ENCODE measurements around the gene HCRTR1. TPM values are rescaled to one million over a fixed set of nuclear protein-coding genes. Genes with fewer than 3 reads are reported as not detected.

HCRTR1 gene
- total RNA-seq, 8 experiments from 2014 or later: 0.11 to 0.91 (median 0.27) TPM; not detected in 1

GRCh38 chr1:31655104-31655503 is 37.6 kb downstream of the HCRTR1 start:
- ATAC-seq (replicated peaks in 6 of 8): no peak
- no peak overlapping the region for H3K27ac ChIP-seq
- in situ Hi-C loops (cut with MboI; ENCODE audit: low pct_unique_long_range_greater_than_20kb in 2 of 9, low sequenced_read_pairs in 9 of 9, unreplicated experiment in 9 of 9): loop anchor here in 4 of 9 experiments (25.0 kb wide), 3 partner anchors 107 to 307 kb away; partner anchors contain the start of gene ADGRB2 (in 1 of the 4)
- H3K4me1 ChIP-seq (replicated peaks in 1 of 2): peaks cover 31% of the 10 kb centered on the region in 2 donors
- H3K4me3 ChIP-seq: no peak overlapping the region
- WGBS, 10 experiments: 92 to 100% (median 100%) methylated on average over 1 to 5 of the region's 6 CpGs; no CpG with 5 or more reads in 5 of the 10 experiments

GRCh38 chr1:31655756-31656155 is 38.3 kb downstream of the HCRTR1 start:
- in situ Hi-C loops (cut with MboI; ENCODE audit: low pct_unique_long_range_greater_than_20kb in 2 of 9, low sequenced_read_pairs in 9 of 9, unreplicated experiment in 9 of 9): loop anchor here in 4 of 9 experiments (25.0 kb wide), 3 partner anchors 107 to 307 kb away; partner anchors contain the start of gene ADGRB2 (in 1 of the 4)
- peaks cover 31% of the 10 kb centered on the region in 2 donors for H3K4me1 ChIP-seq (replicated peaks in 1 of 2)
- no peak overlapping the region for H3K27ac ChIP-seq
- no peak for ATAC-seq (replicated peaks in 6 of 8)
- 50 to 100% (median 85%) methylated on average over 1 to 4 of the region's 4 CpGs; no CpG with 5 or more reads in 1 of the 10 experiments for WGBS, 10 experiments
- no peak overlapping the region for H3K4me3 ChIP-seq

GRCh38 chr1:31657020-31657804 is 39.7 kb downstream of the HCRTR1 start:
- in situ Hi-C loops (cut with MboI; ENCODE audit: low pct_unique_long_range_greater_than_20kb in 2 of 9, low sequenced_read_pairs in 9 of 9, unreplicated experiment in 9 of 9): loop anchor here in 4 of 9 experiments (25.0 kb wide), 3 partner anchors 105 to 305 kb away; partner anchors contain the start of gene ADGRB2 (in 1 of the 4)
- Histone ChIP-seq H3K27ac (no peak overlapping the region), H3K4me3 (no peak overlapping the region), H3K4me1 (replicated peaks in 1 of 2) (peaks cover 31% of the 10 kb centered on the region in 2 donors)
- ATAC-seq (replicated peaks in 6 of 8): no peak
- 72 to 100% (median 83%) methylated on average over 1 to 13 of the region's 14 CpGs; no CpG with 5 or more reads in 5 of the 10 experiments for WGBS, 10 experiments

- in situ Hi-C loops (cut with MboI; ENCODE audit: low pct_unique_long_range_greater_than_20kb in 2 of 9, low sequenced_read_pairs in 9 of 9, unreplicated experiment in 9 of 9): loop anchor here in 4 of 9 experiments (25.0 kb wide), 3 partner anchors 104 to 304 kb away; partner anchors contain the start of gene ADGRB2 (in 1 of the 4)
Observed at GRCh38 chr1:31657972-31658510, 40.6 kb downstream of the HCRTR1 start.

GRCh38 chr1:31658721-31659120 is 41.2 kb downstream of the HCRTR1 start:
- Histone ChIP-seq H3K4me1 (replicated peaks in 1 of 2) (peaks cover 22 to 25% of the 10 kb centered on the region in 2 donors), H3K27ac (no peak overlapping the region), H3K4me3 (no peak overlapping the region)
- in situ Hi-C loops (cut with MboI; ENCODE audit: low pct_unique_long_range_greater_than_20kb in 2 of 9, low sequenced_read_pairs in 9 of 9, unreplicated experiment in 9 of 9): loop anchor here in 4 of 9 experiments (25.0 kb wide), 3 partner anchors 104 to 304 kb away; partner anchors contain the start of gene ADGRB2 (in 1 of the 4)
- 20 to 94% (median 86%) methylated on average over 1 to 3 of the region's 3 CpGs; no CpG with 5 or more reads in 5 of the 10 experiments for WGBS, 10 experiments
- peak in 5 of 8 experiments; percentile 69 to 86 (median 75) for ATAC-seq (replicated peaks in 6 of 8)

More at GRCh38 chr1:31657972-31658510, 40.6 kb downstream of the HCRTR1 start:
- Histone ChIP-seq H3K4me1 (replicated peaks in 1 of 2) (peaks cover 29 to 31% of the 10 kb centered on the region in 2 donors), H3K4me3 (no peak overlapping the region), H3K27ac (no peak overlapping the region)
- ATAC-seq (replicated peaks in 6 of 8): no peak
- WGBS, 10 experiments: 57 to 100% (median 91%) methylated on average over 1 to 10 of the region's 12 CpGs; no CpG with 5 or more reads in 1 of the 10 experiments

- in situ Hi-C loops (cut with MboI; ENCODE audit: low pct_unique_long_range_greater_than_20kb in 2 of 9, low sequenced_read_pairs in 9 of 9, unreplicated experiment in 9 of 9): loop anchor here in 4 of 9 experiments (25.0 kb wide), 3 partner anchors 102 to 302 kb away; partner anchors contain the start of gene ADGRB2 (in 1 of the 4)
- H3K27ac ChIP-seq: no peak overlapping the region
- no peak for ATAC-seq (replicated peaks in 6 of 8)
- peaks cover 10 to 15% of the 10 kb centered on the region in 2 donors for H3K4me1 ChIP-seq (replicated peaks in 1 of 2)
- WGBS, 10 experiments: 43 to 100% (median 79%) methylated on average over 1 to 3 of the region's 3 CpGs; no CpG with 5 or more reads in 3 of the 10 experiments
- H3K4me3 ChIP-seq: no peak overlapping the region
Observed at GRCh38 chr1:31659889-31660288, 42.4 kb downstream of the HCRTR1 start.

- in situ Hi-C loops (cut with MboI; ENCODE audit: low pct_unique_long_range_greater_than_20kb in 2 of 9, low sequenced_read_pairs in 9 of 9, unreplicated experiment in 9 of 9): loop anchor here in 4 of 9 experiments (25.0 kb wide), 3 partner anchors 101 to 301 kb away; partner anchors contain the start of gene ADGRB2 (in 1 of the 4)
- WGBS, 10 experiments: 40 to 90% (median 72%) methylated on average over 1 to 3 of the region's 4 CpGs; no CpG with 5 or more reads in 7 of the 10 experiments
- Histone ChIP-seq H3K27ac (no peak overlapping the region), H3K4me1 (replicated peaks in 1 of 2) (peaks cover 2 to 8% of the 10 kb centered on the region in 2 donors), H3K4me3 (no peak overlapping the region)
- no peak for ATAC-seq (replicated peaks in 6 of 8)
Observed at GRCh38 chr1:31660871-31661455, 43.5 kb downstream of the HCRTR1 start.

GRCh38 chr1:31661856-31662255 is 44.4 kb downstream of the HCRTR1 start:
- Histone ChIP-seq H3K27ac (no peak overlapping the region), H3K4me1 (replicated peaks in 1 of 2) (peaks cover 10 to 16% of the 10 kb centered on the region in 2 donors), H3K4me3 (no peak overlapping the region)
- in situ Hi-C loops (cut with MboI; ENCODE audit: low pct_unique_long_range_greater_than_20kb in 2 of 9, low sequenced_read_pairs in 9 of 9, unreplicated experiment in 9 of 9): loop anchor here in 4 of 9 experiments (25.0 kb wide), 3 partner anchors 100 to 300 kb away; partner anchors contain the start of gene ADGRB2 (in 1 of the 4)
- peak in 2 of 8 experiments; percentile 15 to 20 for ATAC-seq (replicated peaks in 6 of 8)
- 20 to 82% (median 73%) methylated on average over 1 to 3 of the region's 6 CpGs; no CpG with 5 or more reads in 5 of the 10 experiments for WGBS, 10 experiments

- no peak for ATAC-seq (replicated peaks in 6 of 8)
- no peak overlapping the region for H3K4me3 ChIP-seq
- peaks cover 10 to 21% of the 10 kb centered on the region in 2 donors for H3K4me1 ChIP-seq (replicated peaks in 1 of 2)
- 60 to 87% methylated on average over 1 to 3 of the region's 12 CpGs; no CpG with 5 or more reads in 8 of the 10 experiments for WGBS, 10 experiments
- in situ Hi-C loops (cut with MboI; ENCODE audit: low pct_unique_long_range_greater_than_20kb in 2 of 9, low sequenced_read_pairs in 9 of 9, unreplicated experiment in 9 of 9): loop anchor here in 4 of 9 experiments (25.0 kb wide), 3 partner anchors 100 to 300 kb away; partner anchors contain the start of gene ADGRB2 (in 1 of the 4)
- no peak overlapping the region for H3K27ac ChIP-seq
Observed at GRCh38 chr1:31662463-31662862, 45.0 kb downstream of the HCRTR1 start.

GRCh38 chr1:31663622-31664452 is 46.3 kb downstream of the HCRTR1 start:
- Histone ChIP-seq H3K4me1 (replicated peaks in 1 of 2) (peaks cover 20 to 25% of the 10 kb centered on the region in 2 donors), H3K4me3 (no peak overlapping the region), H3K27ac (no peak overlapping the region)
- in situ Hi-C loops (cut with MboI; ENCODE audit: low pct_unique_long_range_greater_than_20kb in 2 of 9, low sequenced_read_pairs in 9 of 9, unreplicated experiment in 9 of 9): loop anchor here in 4 of 9 experiments (25.0 kb wide), 3 partner anchors 98 to 298 kb away; partner anchors contain the start of gene ADGRB2 (in 1 of the 4)
- 19 to 100% (median 28%) methylated on average over 2 to 5 of the region's 9 CpGs; no CpG with 5 or more reads in 5 of the 10 experiments for WGBS, 10 experiments
- ATAC-seq (replicated peaks in 6 of 8): peak in 7 of 8 experiments; percentile 19 to 51 (median 33)

GRCh38 chr1:31664528-31664927 is 47.0 kb downstream of the HCRTR1 start:
- WGBS, 10 experiments: 60% methylated on average over 2 of the region's 9 CpGs; no CpG with 5 or more reads in 9 of the 10 experiments
- Histone ChIP-seq H3K4me1 (replicated peaks in 1 of 2) (peaks cover 23 to 28% of the 10 kb centered on the region in 2 donors), H3K4me3 (no peak overlapping the region), H3K27ac (no peak overlapping the region)
- ATAC-seq (replicated peaks in 6 of 8): no peak
- in situ Hi-C loops (cut with MboI; ENCODE audit: low pct_unique_long_range_greater_than_20kb in 2 of 9, low sequenced_read_pairs in 9 of 9, unreplicated experiment in 9 of 9): loop anchor here in 4 of 9 experiments (25.0 kb wide), 3 partner anchors 98 to 298 kb away; partner anchors contain the start of gene ADGRB2 (in 1 of the 4)
